ENCODE results near the gene ITGA4. TPM values are rescaled to one million over a fixed set of nuclear protein-coding genes. Genes with fewer than 3 reads are reported as not detected.

ITGA4 gene
- total and polyA plus RNA-seq, 2 experiments from 2014 or later = 0.39 to 0.44 TPM

GRCh38 chr2:181438261-181438660 is 18.9 kb upstream of the ITGA4 start:
- Histone ChIP-seq H3K27me3 (peaks cover under 1% of the 10 kb centered on the region), H3K4me3 (no peak overlapping the region), H3K9me3 (ENCODE audit: low read depth) (no peaks in the 10 kb centered on the region), H3K36me3 (no peaks in the 10 kb centered on the region), H3K27ac (no peak overlapping the region), H3K4me1 (ENCODE audit: low read depth) (no peaks in the 10 kb centered on the region)
- DNase-seq (ENCODE audit: low read depth in 1 of 2, low spot score in 1 of 2) = no peak
- no peak for TF ChIP-seq CTCF (IDR thresholded peaks at IDR 0.05; ENCODE audit: low read depth, low read length)

GRCh38 chr2:181440344-181440743 is 16.8 kb upstream of the ITGA4 start:
- H3K4me3 ChIP-seq = no peak overlapping the region
- TF ChIP-seq CTCF (IDR thresholded peaks at IDR 0.05; ENCODE audit: low read depth, low read length) = no peak
- H3K27me3 ChIP-seq = peaks cover 3% of the 10 kb centered on the region
- H3K4me1 ChIP-seq (ENCODE audit: low read depth) = no peaks in the 10 kb centered on the region
- H3K9me3 ChIP-seq (ENCODE audit: low read depth) = no peaks in the 10 kb centered on the region
- no peak for DNase-seq (ENCODE audit: low read depth in 1 of 2, low spot score in 1 of 2)
- no peaks in the 10 kb centered on the region for H3K36me3 ChIP-seq
- no peak overlapping the region for H3K27ac ChIP-seq

DNA sequence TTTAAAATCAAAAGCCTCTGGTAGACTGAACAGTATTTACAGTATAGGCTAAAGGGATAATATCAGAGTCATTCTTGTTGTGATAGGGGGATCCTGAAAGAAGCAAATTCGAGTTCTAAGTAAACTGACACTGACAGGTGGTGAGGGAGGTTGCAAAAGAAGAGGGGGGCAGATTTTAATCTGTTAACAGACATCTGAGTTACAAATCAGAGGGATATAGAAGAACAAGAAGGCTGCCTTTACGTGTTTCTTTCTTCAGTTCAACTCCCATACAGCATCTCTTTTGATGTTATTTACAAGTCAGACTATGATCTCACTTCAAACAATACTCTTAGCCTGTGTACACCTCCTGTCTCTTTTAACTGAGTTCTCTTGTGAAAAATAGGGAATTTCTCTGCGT is 16.3 kb upstream of the ITGA4 start:
- DNase-seq (ENCODE audit: low read depth in 1 of 2, low spot score in 1 of 2) = no peak

GRCh38 chr2:181441670-181442069 is 15.5 kb upstream of the ITGA4 start:
- TF ChIP-seq CTCF (IDR thresholded peaks at IDR 0.05; ENCODE audit: low read depth, low read length) = no peak
- no peak overlapping the region for H3K27ac ChIP-seq
- H3K36me3 ChIP-seq = no peaks in the 10 kb centered on the region
- no peaks in the 10 kb centered on the region for H3K9me3 ChIP-seq (ENCODE audit: low read depth)
- DNase-seq (ENCODE audit: low read depth in 1 of 2, low spot score in 1 of 2) = no peak
- H3K27me3 ChIP-seq = peaks cover 3% of the 10 kb centered on the region
- no peaks in the 10 kb centered on the region for H3K4me1 ChIP-seq (ENCODE audit: low read depth)
- no peak overlapping the region for H3K4me3 ChIP-seq

More for the DNA sequence above, 16.3 kb upstream of the ITGA4 start:
- Histone ChIP-seq H3K36me3 (no peaks in the 10 kb centered on the region), H3K27ac (no peak overlapping the region), H3K4me1 (ENCODE audit: low read depth) (no peaks in the 10 kb centered on the region), H3K27me3 (peaks cover 3% of the 10 kb centered on the region), H3K4me3 (no peak overlapping the region), H3K9me3 (ENCODE audit: low read depth) (no peaks in the 10 kb centered on the region)
- TF ChIP-seq CTCF (IDR thresholded peaks at IDR 0.05; ENCODE audit: low read depth, low read length) = no peak

- H3K4me3 ChIP-seq = no peak overlapping the region
Observed at GRCh38 chr2:181444654-181445053, 12.5 kb upstream of the ITGA4 start.

More at GRCh38 chr2:181444654-181445053, 12.5 kb upstream of the ITGA4 start:
- H3K27ac ChIP-seq = no peak overlapping the region
- H3K9me3 ChIP-seq (ENCODE audit: low read depth) = no peaks in the 10 kb centered on the region
- no peak for TF ChIP-seq CTCF (IDR thresholded peaks at IDR 0.05; ENCODE audit: low read depth, low read length)
- DNase-seq (ENCODE audit: low read depth in 1 of 2, low spot score in 1 of 2) = no peak
- H3K27me3 ChIP-seq = peaks cover 3% of the 10 kb centered on the region
- H3K4me1 ChIP-seq (ENCODE audit: low read depth) = no peaks in the 10 kb centered on the region
- no peaks in the 10 kb centered on the region for H3K36me3 ChIP-seq

Data from cardiac muscle cell (in vitro differentiated cells and primary cell).